ENCODE measurements around the gene GCLM. TPM values are rescaled to one million over a fixed set of nuclear protein-coding genes. Genes with fewer than 3 reads are reported as not detected.
A peak's percentile ranks its signal among the peaks of the same experiment; 100 is the strongest.
"Not testable (repeated sequence)": the region's sequence is repeated elsewhere in the genome, so short reads cannot be mapped to it uniquely, and the experiment has no call there.

The GCLM gene
- total RNA-seq, 1 experiment from 2014 or later: 20.9 TPM

DNA sequence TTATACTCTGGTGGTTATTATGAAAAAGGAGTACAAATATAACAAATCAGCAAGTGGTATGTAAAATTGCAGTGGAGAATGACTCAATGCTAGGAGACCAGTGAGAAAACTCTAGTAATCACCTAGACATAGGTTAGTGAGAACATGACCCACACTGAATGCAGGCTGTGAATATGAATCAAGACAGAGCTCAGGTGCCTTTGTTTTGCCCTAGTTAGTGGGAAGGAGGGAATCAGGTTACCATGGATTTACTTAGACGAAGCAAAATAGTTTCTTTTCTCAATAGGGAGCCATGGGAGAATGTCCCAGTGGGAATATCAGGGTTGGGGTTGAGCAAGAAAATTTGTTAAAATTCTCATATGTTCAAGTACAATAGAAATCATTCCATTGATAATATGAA is 10.6 kb upstream of the GCLM start:
- BruUV-seq (replicated peaks): no TSS peak
- CTCF ChIA-PET: no interaction called here
- Mint-ChIP-seq H3K27ac (ENCODE audit: unreplicated experiment) (no peak overlapping the region), H3K4me1 (ENCODE audit: low read depth, unreplicated experiment) (no peaks in the 10 kb centered on the region), H3K27me3 (ENCODE audit: unreplicated experiment) (peaks cover 11% of the 10 kb centered on the region), H3K9me3 (ENCODE audit: low read depth, unreplicated experiment) (no peaks in the 10 kb centered on the region), H3K4me3 (ENCODE audit: low read depth, unreplicated experiment) (no peak overlapping the region), H3K36me3 (ENCODE audit: insufficient read depth, unreplicated experiment) (no peaks in the 10 kb centered on the region)
- TF ChIP-seq, protein P1, sequence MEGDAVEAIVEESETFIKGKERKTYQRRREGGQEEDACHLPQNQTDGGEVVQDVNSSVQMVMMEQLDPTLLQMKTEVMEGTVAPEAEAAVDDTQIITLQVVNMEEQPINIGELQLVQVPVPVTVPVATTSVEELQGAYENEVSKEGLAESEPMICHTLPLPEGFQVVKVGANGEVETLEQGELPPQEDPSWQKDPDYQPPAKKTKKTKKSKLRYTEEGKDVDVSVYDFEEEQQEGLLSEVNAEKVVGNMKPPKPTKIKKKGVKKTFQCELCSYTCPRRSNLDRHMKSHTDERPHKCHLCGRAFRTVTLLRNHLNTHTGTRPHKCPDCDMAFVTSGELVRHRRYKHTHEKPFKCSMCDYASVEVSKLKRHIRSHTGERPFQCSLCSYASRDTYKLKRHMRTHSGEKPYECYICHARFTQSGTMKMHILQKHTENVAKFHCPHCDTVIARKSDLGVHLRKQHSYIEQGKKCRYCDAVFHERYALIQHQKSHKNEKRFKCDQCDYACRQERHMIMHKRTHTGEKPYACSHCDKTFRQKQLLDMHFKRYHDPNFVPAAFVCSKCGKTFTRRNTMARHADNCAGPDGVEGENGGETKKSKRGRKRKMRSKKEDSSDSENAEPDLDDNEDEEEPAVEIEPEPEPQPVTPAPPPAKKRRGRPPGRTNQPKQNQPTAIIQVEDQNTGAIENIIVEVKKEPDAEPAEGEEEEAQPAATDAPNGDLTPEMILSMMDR (IDR thresholded peaks at IDR 0.05; ENCODE audit: unreplicated experiment): no peak
- no peak for DNase-seq
- intact Hi-C loops (cut with micrococcal nuclease; ENCODE audit: unreplicated experiment): no loop called here

DNA sequence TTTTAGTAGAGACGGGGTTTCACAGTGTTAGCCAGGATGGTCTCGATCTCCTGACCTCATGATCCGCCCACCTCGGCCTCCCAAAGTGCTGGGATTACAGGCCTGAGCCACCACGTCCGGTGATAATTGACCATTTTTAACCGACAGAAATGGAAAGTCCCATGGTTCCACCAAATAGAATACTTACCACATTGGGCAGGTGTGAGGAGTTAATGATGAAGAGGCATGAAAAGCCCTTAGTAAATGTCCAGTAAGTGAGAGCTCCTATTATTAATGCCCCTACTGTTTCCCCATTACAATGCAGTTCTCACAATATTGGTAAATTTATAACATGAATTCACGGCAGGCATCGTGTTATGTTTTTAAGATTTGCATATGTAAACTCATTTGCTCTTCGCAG is 8.1 kb upstream of the GCLM start:
- intact Hi-C loops (cut with micrococcal nuclease; ENCODE audit: unreplicated experiment): no loop called here
- H3K4me3 Mint-ChIP-seq (ENCODE audit: low read depth, unreplicated experiment): no peak overlapping the region
- H3K4me1 Mint-ChIP-seq (ENCODE audit: low read depth, unreplicated experiment): no peaks in the 10 kb centered on the region
- BruUV-seq (replicated peaks): no TSS peak
- peaks cover 36% of the 10 kb centered on the region for H3K27me3 Mint-ChIP-seq (ENCODE audit: unreplicated experiment)
- CTCF ChIA-PET: no interaction called here
- TF ChIP-seq, protein P1 (IDR thresholded peaks at IDR 0.05; ENCODE audit: unreplicated experiment): no peak
- no peaks in the 10 kb centered on the region for H3K36me3 Mint-ChIP-seq (ENCODE audit: insufficient read depth, unreplicated experiment)
- no peak for DNase-seq
- peaks cover under 1% of the 10 kb centered on the region for H3K9me3 Mint-ChIP-seq (ENCODE audit: low read depth, unreplicated experiment)
- no peak overlapping the region for H3K27ac Mint-ChIP-seq (ENCODE audit: unreplicated experiment)

DNA sequence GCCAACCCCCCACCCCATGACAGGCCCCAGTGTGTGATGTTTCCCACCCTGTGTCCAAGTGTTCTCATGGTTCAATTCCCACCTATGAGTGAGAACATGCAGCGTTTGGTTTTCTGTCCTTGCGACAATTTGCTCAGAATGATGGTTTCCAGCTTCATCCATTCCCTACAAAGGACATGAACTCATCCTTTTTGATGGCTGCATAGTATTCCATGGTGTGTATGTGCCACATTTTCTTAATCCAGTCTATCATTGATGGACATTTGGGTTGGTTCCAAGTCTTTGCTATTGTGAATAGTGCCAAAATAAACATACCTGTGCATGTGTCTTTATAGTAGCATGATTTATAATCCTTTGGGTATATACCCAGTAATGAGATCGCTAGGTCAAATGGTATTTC is 1.6 kb upstream of the GCLM start:
- H3K9me3 Mint-ChIP-seq (ENCODE audit: low read depth, unreplicated experiment); DNase-seq; intact Hi-C loops (cut with micrococcal nuclease; ENCODE audit: unreplicated experiment); H3K27ac Mint-ChIP-seq (ENCODE audit: unreplicated experiment); BruUV-seq (replicated peaks); H3K4me3 Mint-ChIP-seq (ENCODE audit: low read depth, unreplicated experiment): not testable (repeated sequence)
- CTCF ChIA-PET: interaction anchor here (0.6 to 1.3 kb wide), 2 partner anchors 10 to 47 kb away, joined by 3 to 4 read pairs; no protein-coding TSS in a partner anchor
- H3K36me3 Mint-ChIP-seq (ENCODE audit: insufficient read depth, unreplicated experiment): peaks cover 17% of the 10 kb centered on the region
- peaks cover 43% of the 10 kb centered on the region for H3K27me3 Mint-ChIP-seq (ENCODE audit: unreplicated experiment)
- peaks cover 19% of the 10 kb centered on the region for H3K4me1 Mint-ChIP-seq (ENCODE audit: low read depth, unreplicated experiment)

DNA sequence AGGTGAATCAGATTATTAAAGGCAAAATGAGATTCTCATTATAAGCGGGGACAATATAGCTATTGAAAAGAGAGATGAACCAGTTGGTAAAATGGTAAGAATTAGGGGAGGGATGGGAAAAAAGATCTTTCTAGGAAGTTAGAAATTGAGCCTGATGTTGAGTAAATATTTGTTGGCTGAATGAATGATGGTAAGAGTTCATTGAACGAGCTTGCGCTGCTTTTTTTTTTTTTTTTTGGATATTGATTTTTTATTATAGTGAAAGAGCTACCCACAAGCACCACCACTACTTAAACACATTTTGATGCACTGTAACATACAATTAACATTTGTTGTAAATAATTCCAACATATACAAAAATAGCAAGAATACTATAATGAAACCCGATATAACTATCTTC is 1.1 kb upstream of the GCLM start:
- DNase-seq: no peak
- Mint-ChIP-seq H3K9me3 (ENCODE audit: low read depth, unreplicated experiment) (peaks cover 3% of the 10 kb centered on the region), H3K36me3 (ENCODE audit: insufficient read depth, unreplicated experiment) (peaks cover 17% of the 10 kb centered on the region), H3K4me1 (ENCODE audit: low read depth, unreplicated experiment) (peaks cover 19% of the 10 kb centered on the region), H3K27me3 (ENCODE audit: unreplicated experiment) (peaks cover 37% of the 10 kb centered on the region), H3K4me3 (ENCODE audit: low read depth, unreplicated experiment) (peak overlapping the region; percentile 84), H3K27ac (ENCODE audit: unreplicated experiment) (peak overlapping the region; percentile 82)
- TF ChIP-seq, protein P1 (IDR thresholded peaks at IDR 0.05; ENCODE audit: unreplicated experiment): no peak
- intact Hi-C loops (cut with micrococcal nuclease; ENCODE audit: unreplicated experiment): no loop called here
- CTCF ChIA-PET: interaction anchor here (0.6 to 1.4 kb wide), 5 partner anchors 10 to 87 kb away, joined by 3 to 4 read pairs (median 4); no protein-coding TSS in a partner anchor
- no TSS peak for BruUV-seq (replicated peaks)

DNA sequence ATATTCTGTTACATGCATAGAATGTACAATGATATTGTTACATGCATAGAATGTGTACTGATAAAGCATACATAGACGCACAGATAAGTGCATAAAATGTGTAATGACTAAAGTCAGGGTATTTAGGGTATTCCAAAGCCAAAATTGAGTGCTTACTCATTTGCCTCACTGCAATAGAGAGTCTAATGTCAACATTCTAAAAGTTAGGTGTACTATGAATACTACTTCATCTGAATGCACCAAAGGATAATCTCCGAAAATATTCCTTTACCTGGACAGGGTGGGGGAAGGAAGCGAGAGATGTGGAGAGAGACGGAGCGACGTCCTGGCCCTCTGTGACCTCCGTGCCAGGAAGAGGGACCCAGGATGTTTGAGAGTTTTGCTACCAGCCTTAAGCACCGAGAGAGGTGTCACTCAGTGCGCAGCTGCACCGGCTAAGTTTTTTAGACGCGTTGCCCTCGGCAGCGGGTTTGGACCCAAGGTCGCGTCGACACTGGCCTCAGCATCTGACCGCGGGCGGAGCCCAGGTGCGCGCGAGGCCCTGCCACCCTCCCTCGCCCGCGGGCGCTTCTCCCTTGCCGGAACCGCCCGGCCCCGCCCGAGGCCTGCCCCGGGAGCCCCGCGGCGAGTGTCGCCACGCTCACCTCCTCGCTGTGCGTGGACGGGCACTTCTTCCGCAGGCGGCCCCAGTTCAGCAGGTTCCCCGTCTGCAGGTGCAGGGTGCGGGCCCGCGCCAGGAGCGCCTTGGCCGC is 660 bp downstream of the GCLM start:
- intact Hi-C loops (cut with micrococcal nuclease; ENCODE audit: unreplicated experiment): loop anchor here (5.0 kb wide), 1 partner anchor 61 kb away; no protein-coding TSS in a partner anchor
- peak overlapping the region; percentile 84 for H3K4me3 Mint-ChIP-seq (ENCODE audit: low read depth, unreplicated experiment)
- peaks cover 17% of the 10 kb centered on the region for H3K36me3 Mint-ChIP-seq (ENCODE audit: insufficient read depth, unreplicated experiment)
- TF ChIP-seq, protein P1 (IDR thresholded peaks at IDR 0.05; ENCODE audit: unreplicated experiment): no peak
- H3K9me3 Mint-ChIP-seq (ENCODE audit: low read depth, unreplicated experiment): peaks cover 3% of the 10 kb centered on the region
- peaks cover 27% of the 10 kb centered on the region for H3K4me1 Mint-ChIP-seq (ENCODE audit: low read depth, unreplicated experiment)
- BruUV-seq (replicated peaks): no TSS peak
- CTCF ChIA-PET: interaction anchor here (0.6 to 1.4 kb wide), 5 partner anchors 24 to 531 kb away, joined by 3 to 4 read pairs (median 3); partner anchors contain the start of gene DNTTIP2
- peak overlapping the region; percentile 86 for H3K27ac Mint-ChIP-seq (ENCODE audit: unreplicated experiment)
- DNase-seq: peak; percentile 21
- H3K27me3 Mint-ChIP-seq (ENCODE audit: unreplicated experiment): peaks cover 20% of the 10 kb centered on the region
